GM18873 (cell line): Measurements from ENCODE around the gene RAD51B.

ENCODE experiments used
- ATAC-seq: cut with Tn5 transposase; IDR thresholded peaks from one replicate; pipeline ENCODE4 v1.9.1; 2021; ENCODE audit warnings: mild to moderate bottlenecking, moderate library complexity, moderate number of reproducible peaks; ENCODE audit not compliant: unreplicated experiment, low FRiP score

RAD51B gene

DNA sequence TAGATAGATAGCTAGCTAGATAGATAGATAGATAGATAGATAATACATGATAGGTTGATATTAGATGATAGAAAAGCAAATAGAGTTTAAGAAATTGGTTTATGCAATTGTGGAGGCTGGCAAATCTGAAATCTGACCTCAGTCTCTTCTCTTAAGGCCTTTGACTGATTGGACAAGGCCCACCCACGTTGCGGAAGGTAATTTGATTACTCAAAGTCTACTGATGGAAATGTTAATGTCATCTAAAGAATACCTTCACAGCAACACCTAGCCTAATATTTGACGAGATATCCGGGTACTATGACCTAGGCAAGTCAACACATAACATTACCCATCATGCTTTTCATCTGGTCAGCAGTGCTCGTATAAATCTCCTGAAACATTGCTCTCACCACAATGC, 782.9 kb downstream of the RAD51B start:
- no peak for ATAC-seq

DNA sequence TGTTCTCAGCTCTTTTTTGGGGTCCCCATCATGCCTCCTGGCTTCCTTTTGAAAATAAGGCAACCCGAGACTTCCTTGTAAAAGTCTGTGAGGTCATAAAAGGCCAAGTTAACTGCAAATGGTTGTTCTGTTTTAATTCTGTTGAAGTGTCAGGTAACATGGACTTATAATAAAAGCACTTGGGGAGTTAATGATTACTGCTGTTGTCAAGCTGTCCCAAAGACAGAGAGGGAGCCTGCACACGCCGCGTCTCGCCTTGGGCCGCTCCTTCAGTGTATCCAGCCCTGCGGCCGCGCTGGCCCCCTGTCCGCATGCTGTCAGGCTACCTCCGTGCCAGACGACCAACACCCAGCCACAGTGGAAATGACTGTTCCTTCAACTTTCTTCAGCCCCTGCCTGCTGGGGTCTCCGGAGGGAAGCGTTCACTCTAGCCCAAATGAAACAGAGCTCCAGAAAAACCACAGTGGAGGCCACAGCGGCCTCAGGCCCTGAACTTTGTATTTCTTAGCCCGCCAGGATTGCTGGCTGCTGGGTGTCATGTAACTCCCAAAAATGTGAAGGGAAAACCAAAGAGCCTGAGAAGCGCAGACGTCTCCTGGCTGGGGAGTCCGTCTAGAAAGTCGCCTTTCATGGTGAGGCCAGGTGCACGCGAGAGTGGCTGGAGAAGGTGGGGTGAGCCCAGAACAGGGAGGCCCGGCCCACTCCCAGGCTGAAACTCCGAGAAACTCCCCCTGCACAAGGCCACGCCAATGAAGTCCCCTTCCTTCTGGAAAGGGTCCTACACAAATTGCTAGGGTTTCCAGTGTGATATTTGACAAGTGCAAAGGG, 784.2 kb downstream of the RAD51B start:
- ATAC-seq, result no peak

DNA sequence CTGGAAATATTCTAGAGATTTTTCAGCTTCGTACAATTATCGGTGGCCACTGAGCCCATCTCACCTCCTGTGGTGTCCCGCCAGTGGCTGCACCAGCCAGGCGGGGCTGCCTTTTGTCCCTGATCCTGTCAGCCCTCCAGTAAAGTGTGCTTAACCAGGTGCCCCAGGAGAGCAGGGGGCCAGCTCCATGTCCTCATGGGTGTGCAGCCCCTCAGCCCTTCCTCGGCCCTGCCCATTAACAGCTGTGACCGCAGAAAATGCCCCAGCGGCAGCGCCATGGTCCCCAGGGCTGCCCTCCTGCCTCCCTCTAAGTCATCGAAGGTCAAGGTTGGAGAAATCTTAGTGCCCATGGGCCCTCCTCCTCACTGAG, 784.8 kb downstream of the RAD51B start:
- no peak for ATAC-seq

DNA sequence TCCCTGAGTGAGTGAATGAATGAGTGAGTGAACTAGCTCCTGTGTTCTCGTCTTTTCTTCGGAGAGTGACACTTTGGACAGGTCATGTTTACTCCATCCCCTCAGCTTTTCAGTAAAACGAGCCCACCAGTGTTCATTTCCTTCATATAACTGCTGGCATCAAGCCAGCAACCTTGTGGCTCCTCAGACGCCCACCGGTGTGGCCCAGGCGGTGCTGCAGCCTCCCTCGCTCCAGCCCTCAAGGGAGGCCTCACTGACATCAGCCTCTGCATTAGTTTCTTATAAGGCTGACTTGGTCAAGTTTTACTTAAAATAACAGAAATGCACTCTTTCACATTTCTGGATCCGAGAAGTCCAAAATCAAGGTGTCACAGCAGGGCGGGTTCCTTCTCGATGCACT, 785.2 kb downstream of the RAD51B start:
- ATAC-seq, result no peak

DNA sequence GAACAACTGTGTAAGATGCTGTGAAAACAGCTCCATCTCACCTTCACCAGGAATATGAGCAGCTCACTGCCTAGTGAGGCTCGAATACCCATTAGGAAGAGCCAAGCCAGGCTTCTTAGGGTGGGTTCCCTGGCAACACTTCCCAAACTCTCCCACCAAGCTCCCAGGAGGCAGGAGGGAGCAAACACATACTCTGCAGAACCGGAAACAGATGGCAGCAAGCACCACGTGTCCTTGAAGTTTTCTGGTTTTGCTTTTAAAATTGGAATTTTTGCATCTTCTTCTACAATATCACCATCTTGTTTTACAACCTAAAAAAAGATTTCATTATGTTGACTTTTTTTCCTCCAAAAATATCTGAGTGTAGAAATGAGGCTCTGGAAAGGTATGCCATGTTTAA, 786.6 kb downstream of the RAD51B start:
- ATAC-seq, result no peak

DNA sequence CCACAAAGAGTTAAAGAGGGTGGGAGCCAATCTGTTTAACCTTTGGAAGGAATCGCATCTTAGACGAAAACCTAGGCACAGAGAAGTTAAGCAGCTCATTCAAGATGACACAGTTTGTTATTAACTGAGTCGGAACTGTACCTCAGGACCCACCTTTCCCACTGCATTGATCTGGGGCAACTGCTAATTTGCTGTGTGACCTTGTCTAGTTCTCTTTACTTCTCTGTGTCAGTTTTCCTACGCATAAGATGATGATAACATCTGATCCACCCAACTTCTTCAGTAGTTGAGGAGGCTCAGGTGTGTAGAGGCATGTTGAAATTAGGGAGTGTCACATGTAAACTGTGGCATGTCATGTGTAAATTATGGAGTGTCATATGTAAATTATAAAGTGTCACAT, 787.1 kb downstream of the RAD51B start:
- ATAC-seq, result no peak

DNA sequence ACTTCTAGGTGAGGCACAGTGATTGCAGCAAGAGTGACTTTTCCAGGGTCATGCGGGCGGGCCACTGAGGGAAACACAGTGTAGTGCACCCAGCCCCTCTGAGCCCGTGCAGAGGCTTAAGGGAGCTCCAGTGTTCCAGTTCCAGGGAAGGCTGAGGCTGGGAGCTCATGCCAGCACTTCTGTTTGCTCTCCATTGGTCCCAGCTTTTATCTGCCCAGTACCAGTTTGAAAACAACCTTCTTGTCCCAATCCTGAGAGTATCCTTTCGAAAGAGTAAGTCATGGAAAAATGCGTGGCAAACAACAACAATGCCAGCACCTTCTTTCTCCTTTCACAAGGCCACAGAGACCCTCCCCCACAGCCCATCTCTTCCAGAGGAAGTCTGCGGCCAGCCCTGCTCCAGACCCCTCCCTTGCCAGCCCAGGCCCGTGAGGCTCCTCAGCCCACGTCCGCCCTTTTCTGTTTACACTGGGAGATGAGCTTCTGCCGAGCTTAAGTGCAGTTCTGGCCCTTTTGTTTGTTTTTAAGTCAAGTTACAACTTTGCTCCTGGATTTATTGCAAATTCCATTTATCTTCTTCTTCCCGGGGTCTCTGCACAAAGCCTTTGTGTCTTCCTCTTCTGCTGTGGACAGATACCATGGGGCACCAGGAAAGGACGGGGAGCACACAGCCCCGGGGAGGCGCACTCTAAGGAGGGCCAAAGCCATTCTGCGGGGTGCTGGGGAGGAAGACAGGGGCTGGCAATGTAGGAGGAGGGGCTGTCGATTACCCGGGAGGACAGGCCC, 787.7 kb downstream of the RAD51B start:
- ATAC-seq, result no peak

DNA sequence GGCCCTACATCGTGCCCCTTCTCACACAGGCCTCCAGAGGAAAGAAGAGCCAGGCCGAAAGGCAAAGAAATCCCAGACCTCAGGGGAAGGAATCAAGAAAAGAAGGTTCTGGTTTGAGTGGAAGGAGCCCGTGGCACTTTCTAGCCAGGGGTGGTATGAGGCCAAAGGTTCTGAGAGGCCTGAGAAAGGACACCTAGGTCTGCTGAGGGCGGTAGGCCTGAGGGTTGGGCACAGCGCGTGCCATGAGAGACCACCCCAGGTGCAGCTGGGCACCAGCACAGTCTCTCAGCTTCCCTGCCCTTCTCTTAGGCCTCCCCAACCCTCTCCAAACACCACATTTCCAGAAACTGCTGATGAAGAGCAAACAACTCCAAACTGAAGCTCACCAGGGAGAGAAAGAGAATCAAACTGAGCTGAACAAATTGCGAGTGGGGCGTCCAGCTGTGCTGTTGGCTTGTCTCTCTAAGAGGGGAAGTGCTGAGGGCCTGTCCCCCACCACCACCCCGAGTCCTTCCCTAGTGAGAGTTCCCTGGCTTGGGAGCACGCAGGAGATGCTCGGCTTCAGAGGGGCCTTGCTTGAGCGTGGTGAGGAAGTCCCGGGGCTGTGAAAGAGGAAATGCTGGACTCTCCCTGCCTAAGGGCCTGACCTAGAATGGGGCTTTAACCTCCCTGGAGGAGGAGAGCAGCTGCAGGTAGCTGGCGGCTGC, 788.4 kb downstream of the RAD51B start:
- no peak for ATAC-seq

DNA sequence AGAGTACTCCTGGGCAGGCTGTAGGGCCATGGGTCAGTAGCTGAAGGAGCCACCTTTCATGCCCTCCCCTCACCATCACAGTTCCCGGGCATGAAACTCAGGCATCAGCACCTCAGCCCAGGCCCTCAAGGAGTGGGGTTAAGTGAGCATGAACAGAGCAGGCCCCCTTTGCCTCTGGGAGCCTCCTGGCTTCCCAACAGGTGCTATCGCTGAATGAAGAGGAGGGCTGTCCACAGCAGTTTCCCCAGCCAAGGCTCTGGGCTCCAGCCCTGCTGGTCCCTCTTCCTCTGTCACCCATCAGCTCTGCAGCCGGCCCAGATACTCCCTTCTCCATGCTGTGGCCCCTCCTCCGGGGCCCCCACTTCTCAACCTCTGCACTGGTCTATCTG, 789.0 kb downstream of the RAD51B start:
- no peak for ATAC-seq

DNA sequence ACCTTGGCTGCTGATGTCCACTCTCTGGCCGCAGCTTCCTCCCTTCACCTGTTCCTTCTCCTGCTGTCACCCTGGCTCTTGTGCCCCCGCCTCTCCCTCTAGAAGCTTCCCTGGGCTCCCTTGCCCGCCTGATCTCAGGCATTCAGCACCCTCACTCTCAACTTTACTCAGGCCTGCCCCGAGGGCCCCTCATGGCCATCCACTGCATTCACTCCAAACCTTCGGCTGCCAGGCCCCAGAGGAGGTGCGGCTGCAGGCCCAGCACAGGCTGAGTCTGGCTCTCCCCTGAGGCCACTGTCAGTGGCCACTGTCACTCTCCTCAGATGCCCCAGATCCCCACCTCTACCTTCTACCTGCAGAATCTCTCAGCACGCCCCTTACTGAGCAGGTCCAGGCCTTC, 789.4 kb downstream of the RAD51B start:
- ATAC-seq, result no peak

DNA sequence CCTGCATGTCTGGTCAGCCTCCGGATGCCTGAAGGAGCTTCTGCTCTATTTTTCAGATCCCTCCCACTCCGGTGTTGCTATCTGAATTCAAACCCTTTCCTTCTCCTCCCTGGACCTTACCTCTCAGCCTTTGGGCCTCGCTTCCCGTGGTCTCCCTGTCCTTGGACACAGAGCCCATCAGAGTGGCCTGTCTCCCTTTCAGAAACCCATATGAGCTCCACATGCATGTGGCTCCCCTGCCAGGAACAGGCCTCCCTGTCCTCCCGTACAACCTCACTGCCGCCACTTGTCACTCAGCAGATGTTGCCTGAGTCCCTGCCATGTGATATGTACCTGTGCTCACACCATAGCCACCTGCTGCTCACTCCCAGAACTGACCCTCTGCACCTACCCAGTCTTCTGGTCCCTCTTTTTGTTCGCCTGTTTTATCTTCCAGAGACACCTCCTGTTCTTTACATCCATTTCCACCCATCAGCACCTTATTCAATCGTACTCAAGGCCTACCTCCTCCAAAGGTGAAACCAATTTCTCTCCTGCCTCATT, 790.7 kb downstream of the RAD51B start:
- ATAC-seq, result no peak

DNA sequence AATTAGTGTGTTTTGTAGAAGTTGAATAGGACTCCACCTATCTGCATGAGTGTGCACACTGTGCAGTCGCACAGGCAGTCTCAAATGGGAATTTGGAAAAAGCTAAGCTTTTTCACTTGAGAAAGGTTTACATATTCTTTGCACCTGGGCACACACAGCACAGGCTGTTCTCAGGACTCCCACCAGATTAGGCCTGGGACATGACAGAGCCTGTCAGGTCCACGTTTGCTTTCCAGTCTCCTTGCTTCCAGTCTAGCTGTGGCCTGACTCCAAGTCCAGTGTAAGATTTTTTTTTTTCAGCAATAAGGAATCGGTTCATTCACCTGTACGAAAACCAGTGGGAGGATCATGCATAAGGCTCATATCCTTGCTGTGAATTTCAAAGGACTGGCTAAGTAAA, 792.0 kb downstream of the RAD51B start:
- no peak for ATAC-seq

DNA sequence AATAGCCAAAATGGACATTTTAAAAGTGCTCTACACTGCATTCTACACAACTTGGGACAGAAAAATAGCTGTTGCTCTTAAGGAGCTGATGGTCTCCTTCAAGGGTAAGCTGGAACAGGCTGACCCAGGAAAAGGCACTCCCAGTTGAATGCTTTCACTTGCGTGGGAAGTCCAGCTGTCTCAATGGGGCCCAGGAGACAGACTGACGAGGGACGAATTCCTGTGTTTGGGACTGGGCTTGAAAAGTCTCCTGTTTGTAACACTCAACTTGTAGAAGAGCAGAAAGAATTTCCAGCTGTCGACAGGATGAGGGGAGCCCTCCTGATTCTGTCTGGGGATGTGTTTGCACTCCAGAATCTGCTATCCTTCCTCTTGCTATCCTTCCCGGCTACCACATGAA, 792.5 kb downstream of the RAD51B start:
- no peak for ATAC-seq

DNA sequence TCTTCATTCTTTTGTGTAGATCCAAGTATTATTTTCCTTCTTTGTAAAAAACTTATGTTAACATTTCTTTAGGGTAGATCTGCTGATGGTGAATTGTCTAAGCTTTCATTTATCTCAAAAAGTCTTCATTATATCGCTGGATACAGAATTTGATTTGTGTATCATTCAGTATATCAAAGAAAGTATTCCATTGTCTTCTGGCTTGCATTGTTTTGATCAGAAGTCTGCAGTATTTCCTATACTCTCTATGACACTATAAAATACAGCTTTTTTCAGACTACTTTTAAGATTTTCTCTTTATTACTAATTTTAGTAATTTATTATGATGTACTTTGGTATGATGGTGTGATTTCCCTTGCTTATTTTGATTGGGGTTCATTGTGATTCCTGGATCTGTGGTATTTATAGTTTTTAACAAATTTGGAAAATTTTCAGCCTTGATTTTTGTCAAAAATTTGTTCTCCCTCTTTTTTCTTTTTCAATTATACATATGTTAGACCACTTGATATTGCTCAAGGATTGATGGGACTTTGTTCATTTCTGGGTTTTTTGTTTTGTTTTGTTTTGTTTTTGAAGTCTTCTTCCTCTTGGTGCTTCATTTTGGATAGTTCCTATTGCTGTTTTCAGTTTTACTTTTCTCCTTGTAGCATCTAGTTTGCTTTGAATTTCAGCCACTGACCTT, 796.8 kb downstream of the RAD51B start:
- ATAC-seq, result no peak

DNA sequence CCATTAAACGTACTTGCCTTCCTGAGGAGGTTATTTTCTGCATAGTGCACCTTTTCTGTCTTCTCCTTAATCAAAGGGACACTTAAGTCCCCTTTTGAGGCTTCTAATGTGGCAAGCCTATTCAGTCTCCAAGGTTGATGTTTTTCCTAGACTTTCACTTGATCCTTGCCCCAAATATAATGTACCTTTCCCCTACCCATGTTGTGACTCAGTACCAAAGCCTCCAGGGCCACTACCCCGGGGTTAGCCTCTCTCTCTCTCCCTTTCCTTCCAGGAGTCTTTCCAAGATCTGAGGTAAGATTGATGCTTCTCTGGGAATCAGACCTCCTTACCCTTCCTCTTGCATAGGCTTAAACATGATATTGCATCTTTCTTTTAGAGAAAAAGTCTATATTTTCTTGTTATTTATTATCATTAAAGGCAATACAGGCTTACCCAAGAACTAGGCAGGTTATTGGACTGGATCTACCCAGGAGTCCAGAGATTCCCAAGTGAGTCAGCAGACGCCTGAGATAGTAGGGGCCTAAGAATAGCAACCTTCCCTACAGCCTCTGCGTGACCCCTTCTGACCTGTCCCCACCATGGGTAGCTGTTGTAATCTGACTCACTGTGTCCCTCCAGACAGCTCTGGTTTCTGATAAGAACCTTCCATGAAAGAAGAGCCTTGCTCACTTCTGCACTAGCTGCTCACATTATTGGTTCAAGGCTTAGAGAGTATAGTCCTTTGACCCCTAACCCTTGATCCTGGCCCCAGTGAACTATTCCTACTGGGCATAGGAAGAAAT, 800.4 kb downstream of the RAD51B start:
- no peak for ATAC-seq

DNA sequence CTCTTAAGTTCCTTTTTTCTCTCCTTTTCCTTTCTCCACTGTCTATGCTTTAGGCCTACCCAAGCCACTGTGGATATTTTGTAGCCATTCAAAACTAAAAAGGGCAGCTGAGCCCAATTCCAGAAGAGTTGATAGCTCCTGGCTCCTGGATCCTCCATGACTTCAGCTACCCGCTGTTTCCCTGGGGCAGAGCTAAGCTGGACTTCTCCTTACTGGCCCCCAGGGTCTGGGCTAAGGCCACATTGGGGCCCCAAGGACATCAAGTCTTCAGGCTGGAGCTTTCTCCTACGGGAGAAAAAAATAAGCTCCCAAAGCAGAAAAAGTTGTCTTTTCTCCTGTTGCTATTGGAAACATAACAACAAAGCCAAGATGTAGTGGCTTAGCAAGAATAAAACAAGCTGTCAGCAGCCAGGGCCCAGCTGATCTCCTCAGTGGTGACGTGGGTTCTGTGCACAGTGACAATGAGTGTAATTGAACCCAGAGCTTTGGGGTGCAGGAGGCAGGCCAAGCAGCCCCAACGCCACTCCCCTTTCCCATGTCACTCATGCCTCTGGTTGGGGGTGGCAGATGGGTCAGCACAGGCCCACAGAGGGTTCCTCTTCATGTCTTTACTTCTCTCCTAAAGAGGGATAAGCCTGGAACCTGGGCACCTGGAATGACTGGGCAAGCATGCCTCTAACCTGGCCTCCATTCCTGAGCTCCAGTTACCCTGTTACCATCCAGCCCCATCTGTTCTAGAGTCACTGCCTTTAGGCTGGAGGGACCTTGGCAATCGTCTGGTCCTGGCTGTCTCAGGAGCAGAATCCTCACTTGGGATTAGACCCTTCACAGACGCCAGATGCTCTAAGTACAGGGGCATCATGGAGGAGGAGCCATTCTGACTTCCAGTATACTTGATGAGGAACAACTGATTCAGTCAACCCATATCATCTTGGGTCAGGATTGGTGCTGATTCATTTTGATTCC, 802.1 kb downstream of the RAD51B start:
- no peak for ATAC-seq

DNA sequence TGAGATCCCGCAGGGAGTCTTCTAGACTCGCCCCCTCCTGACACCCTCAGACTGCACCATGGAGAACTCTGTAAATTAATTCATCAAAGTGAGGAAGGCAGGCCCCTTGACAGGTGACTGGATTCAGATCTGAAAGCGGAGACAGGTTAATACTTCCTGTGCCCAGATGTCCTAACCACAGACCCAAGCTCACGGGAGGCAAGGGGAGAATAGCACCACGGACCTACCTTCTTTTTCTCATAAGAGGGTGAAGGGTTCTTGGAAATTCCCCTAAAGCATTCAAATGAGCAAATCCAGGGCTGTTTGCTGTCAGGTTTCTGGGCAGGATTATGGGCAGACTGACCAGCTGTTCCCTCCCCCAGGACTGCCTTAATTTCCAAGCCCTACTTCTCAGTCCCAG, 803.3 kb downstream of the RAD51B start:
- no peak for ATAC-seq

DNA sequence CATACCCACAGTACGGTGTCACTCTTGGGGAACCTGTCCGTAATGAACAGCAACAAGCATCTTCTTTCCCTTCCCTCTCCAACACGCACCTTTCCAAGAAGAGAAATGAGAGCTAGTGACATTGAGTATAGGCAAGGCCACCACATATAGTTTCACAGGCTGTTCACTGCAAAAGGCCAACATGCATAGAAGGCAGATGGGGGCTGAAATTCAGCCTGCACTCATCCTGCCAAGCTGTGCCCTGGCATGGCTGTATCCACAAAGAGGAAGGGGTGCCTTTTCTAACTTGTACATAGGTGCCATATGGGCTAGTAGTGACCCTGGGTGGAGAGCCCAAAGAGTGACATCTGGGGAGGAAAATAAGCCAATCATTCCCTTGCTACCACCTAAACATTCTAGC, 803.7 kb downstream of the RAD51B start:
- no peak for ATAC-seq

DNA sequence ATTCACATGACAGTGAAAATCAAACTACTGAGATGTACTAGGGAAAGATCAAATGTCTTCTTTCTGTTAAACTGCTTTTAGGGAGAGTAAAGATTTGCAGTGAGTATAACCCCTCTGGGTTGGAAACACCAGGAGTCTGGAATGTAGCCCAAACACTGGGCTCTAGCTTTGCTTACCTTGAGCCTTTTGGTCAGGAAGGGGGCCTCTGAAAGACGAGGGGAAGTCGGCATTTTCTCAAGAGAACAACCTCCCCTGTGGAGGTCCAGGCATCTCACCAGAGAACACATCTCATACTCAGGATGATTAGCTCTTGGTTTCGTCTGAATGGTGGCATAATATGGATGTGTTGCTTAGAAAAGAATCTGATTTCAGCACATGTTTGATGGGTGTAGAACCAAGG, 804.2 kb downstream of the RAD51B start:
- no peak for ATAC-seq
